H9 (cell line): ENCODE measurements around the gene GRID1. TPM values are rescaled to one million over a fixed set of nuclear protein-coding genes. Genes with fewer than 3 reads are reported as not detected.

Experiments used
- DNase-seq: peaks from one replicate; pipeline ENCODE4 v3.0.0-alpha.2; 2017
- H2AFZ ChIP-seq: one replicate; pipeline ENCODE4 v1.6.1; 2013; ENCODE audit warnings: mild to moderate bottlenecking, low read length, control low read depth, moderate library complexity
- H2AK5ac ChIP-seq: 2 replicates; pipeline ENCODE4 v1.6.1; 2013; ENCODE audit warnings: low read length, control low read depth, mixed read lengths; ENCODE audit not compliant: insufficient read length
- H2BK120ac ChIP-seq: one replicate; pipeline ENCODE4 v1.6.1; 2013; ENCODE audit warnings: low read depth, mild to moderate bottlenecking, low read length, control low read depth, inconsistent platforms; ENCODE audit not compliant: poor library complexity, severe bottlenecking
- H2BK12ac ChIP-seq: 2 replicates; pipeline ENCODE4 v1.6.1; 2013; ENCODE audit warnings: low read length, control low read depth, mixed read lengths, low read depth; ENCODE audit not compliant: insufficient read length
- H2BK15ac ChIP-seq: 2 replicates; pipeline ENCODE4 v1.6.1; 2013; ENCODE audit warnings: low read depth, low read length, control low read depth
- H2BK20ac ChIP-seq: one replicate; pipeline ENCODE4 v1.6.1; 2013; ENCODE audit warnings: low read depth, mild to moderate bottlenecking, low read length, control low read depth, inconsistent platforms; ENCODE audit not compliant: poor library complexity, severe bottlenecking
- H2BK5ac ChIP-seq: 2 replicates; pipeline ENCODE4 v1.6.1; 2013; ENCODE audit warnings: low read length, control low read depth, mixed read lengths; ENCODE audit not compliant: insufficient read length
- H3K14ac ChIP-seq: 2 replicates; pipeline ENCODE4 v1.6.1; 2013; ENCODE audit warnings: low read length, control low read depth; ENCODE audit not compliant: insufficient read depth
- H3K18ac ChIP-seq: 2 replicates; pipeline ENCODE4 v1.6.1; 2013; ENCODE audit warnings: low read depth, mild to moderate bottlenecking, mixed read lengths, low read length, control low read depth; ENCODE audit not compliant: insufficient read length
- H3K23ac ChIP-seq: 2 replicates; pipeline ENCODE4 v1.6.1; 2013; ENCODE audit warnings: low read length, control low read depth, mixed read lengths, low read depth; ENCODE audit not compliant: insufficient read length
- H3K23me2 ChIP-seq: 2 replicates; pipeline ENCODE4 v1.6.1; 2013; ENCODE audit warnings: low read depth, mild to moderate bottlenecking, mixed read lengths, low read length, control low read depth; ENCODE audit not compliant: insufficient read length, poor library complexity, severe bottlenecking
- H3K27ac ChIP-seq: 2 replicates; pipeline ENCODE4 v1.5.1; 2013; ENCODE audit warnings: low read length, control low read depth, mixed read lengths, low read depth; ENCODE audit not compliant: insufficient read length
- H3K27me3 ChIP-seq: 2 replicates; pipeline ENCODE4 v1.6.1; 2013; ENCODE audit warnings: low read length, control low read depth, inconsistent platforms; ENCODE audit not compliant: insufficient read depth
- H3K4ac ChIP-seq: 2 replicates; pipeline ENCODE4 v1.6.1; 2013; ENCODE audit warnings: low read depth, mild to moderate bottlenecking, control low read depth, inconsistent platforms, low read length, moderate library complexity
- H3K4me1 ChIP-seq: 2 replicates; pipeline ENCODE4 v1.6.1; 2013; ENCODE audit warnings: low read length, control low read depth, inconsistent platforms; ENCODE audit not compliant: insufficient read depth
- H3K4me2 ChIP-seq: 2 replicates; pipeline ENCODE4 v1.6.1; 2013; ENCODE audit warnings: low read length, control low read depth, mixed read lengths; ENCODE audit not compliant: insufficient read length, insufficient read depth
- H3K56ac ChIP-seq: 2 replicates; pipeline ENCODE4 v1.6.1; 2013; ENCODE audit warnings: low read depth, mild to moderate bottlenecking, mixed read lengths, low read length, control low read depth; ENCODE audit not compliant: insufficient read length
- H3K79me1 ChIP-seq: 2 replicates; pipeline ENCODE4 v1.6.1; 2013; ENCODE audit warnings: low read depth, mild to moderate bottlenecking, moderate library complexity, low read length, control low read depth, inconsistent platforms; ENCODE audit not compliant: insufficient read depth, poor library complexity, severe bottlenecking
- H3K79me2 ChIP-seq: 2 replicates; pipeline ENCODE4 v1.6.1; 2013; ENCODE audit warnings: low read length, control low read depth, inconsistent platforms; ENCODE audit not compliant: insufficient read depth
- H3K9ac ChIP-seq: 2 replicates; pipeline ENCODE4 v1.6.1; 2013; ENCODE audit warnings: low read length, control low read depth, mixed read lengths; ENCODE audit not compliant: insufficient read length; ENCODE audit errors: extremely low read depth
- H3K9me3 ChIP-seq: one replicate; pipeline ENCODE4 v1.6.1; 2013; ENCODE audit warnings: low read depth, low read length, inconsistent platforms; ENCODE audit not compliant: control insufficient read depth
- H3T11ph ChIP-seq: one replicate; pipeline ENCODE4 v1.6.1; 2013; ENCODE audit warnings: mild to moderate bottlenecking, low read length, control low read depth, inconsistent platforms
- H4K20me1 ChIP-seq: one replicate; pipeline ENCODE4 v1.6.1; 2013; ENCODE audit not compliant: control insufficient read depth, insufficient read length, insufficient read depth
- H4K5ac ChIP-seq: 2 replicates; pipeline ENCODE4 v1.6.1; 2013; ENCODE audit warnings: low read depth, mild to moderate bottlenecking, mixed read lengths, low read length, control low read depth; ENCODE audit not compliant: insufficient read length
- H4K8ac ChIP-seq: replicated peaks from 2 replicates; pipeline ENCODE4 v1.6.1; 2013; ENCODE audit warnings: low read length, control low read depth, mixed read lengths, low read depth; ENCODE audit not compliant: insufficient read length
- H4K91ac ChIP-seq: 2 replicates; pipeline ENCODE4 v1.6.1; 2013; ENCODE audit warnings: low read depth, mild to moderate bottlenecking, moderate library complexity, mixed read lengths, low read length, control low read depth; ENCODE audit not compliant: insufficient read length
- H3K27ac Mint-ChIP-seq, 3 experiments: 2 replicates in 2 of 3; 3 replicates in 1 of 3; pipeline ENCODE4 v1.8.0; 2020 to 2021; ENCODE audit warnings: mixed read lengths in 3 of 3, mild to moderate bottlenecking in 1 of 3, moderate library complexity in 1 of 3
- H3K27me3 Mint-ChIP-seq: 2 replicates; pipeline ENCODE4 v1.8.0; 2021; ENCODE audit warnings: low read depth, mild to moderate bottlenecking, moderate library complexity, mixed read lengths
- H3K36me3 Mint-ChIP-seq, 3 experiments: 2 replicates in 2 of 3; 3 replicates in 1 of 3; pipeline ENCODE4 v1.8.0; 2020 to 2021; ENCODE audit warnings: low read depth in 3 of 3, mixed read lengths in 3 of 3; ENCODE audit not compliant: insufficient read depth in 1 of 3
- H3K4me1 Mint-ChIP-seq, 2 experiments: 2 replicates each; pipeline ENCODE4 v1.8.0; 2020; ENCODE audit warnings: mixed read lengths in 2 of 2
- H3K4me3 Mint-ChIP-seq, 2 experiments: 2 replicates in 1 of 2; 3 replicates in 1 of 2; pipeline ENCODE4 v1.8.0; 2020 to 2021; ENCODE audit warnings: mild to moderate bottlenecking in 2 of 2, mixed read lengths in 2 of 2, moderate library complexity in 1 of 2
- H3K9me3 Mint-ChIP-seq, 2 experiments: 2 replicates in 1 of 2; 3 replicates in 1 of 2; pipeline ENCODE4 v1.8.0; 2020; ENCODE audit warnings: mild to moderate bottlenecking in 2 of 2, mixed read lengths in 2 of 2, moderate library complexity in 1 of 2
- WGBS: extraction: QIAGEN DNeasy Blood & Tissue Kit; methylation state at CpG from one replicate; pipeline ENCODE4 v1.1.7; 2013; ENCODE audit warnings: missing lambda C conversion rate, low lambda C conversion rate, mixed read lengths; ENCODE audit not compliant: insufficient read length; ENCODE audit errors: extremely low coverage; 5-methylcytosine and 5-hydroxymethylcytosine counted together
- total RNA-seq: library from RNA; stranded (reverse); gene quantifications from 2 replicates; pipeline ENCODE4 v1.2.1, GENCODE V29; 2021
- TF ChIP-seq, protein P1 (sequence below): fragments of 200-600 bp; sonication (generic); conservative IDR thresholded peaks from 3 replicates; pipeline ENCODE4 v1.8.0; 2021; ENCODE audit warnings: antibody characterized with exemption, mild to moderate bottlenecking

GRID1 gene
- total RNA-seq, 1 experiment from 2014 or later, result 0.35 TPM

DNA sequence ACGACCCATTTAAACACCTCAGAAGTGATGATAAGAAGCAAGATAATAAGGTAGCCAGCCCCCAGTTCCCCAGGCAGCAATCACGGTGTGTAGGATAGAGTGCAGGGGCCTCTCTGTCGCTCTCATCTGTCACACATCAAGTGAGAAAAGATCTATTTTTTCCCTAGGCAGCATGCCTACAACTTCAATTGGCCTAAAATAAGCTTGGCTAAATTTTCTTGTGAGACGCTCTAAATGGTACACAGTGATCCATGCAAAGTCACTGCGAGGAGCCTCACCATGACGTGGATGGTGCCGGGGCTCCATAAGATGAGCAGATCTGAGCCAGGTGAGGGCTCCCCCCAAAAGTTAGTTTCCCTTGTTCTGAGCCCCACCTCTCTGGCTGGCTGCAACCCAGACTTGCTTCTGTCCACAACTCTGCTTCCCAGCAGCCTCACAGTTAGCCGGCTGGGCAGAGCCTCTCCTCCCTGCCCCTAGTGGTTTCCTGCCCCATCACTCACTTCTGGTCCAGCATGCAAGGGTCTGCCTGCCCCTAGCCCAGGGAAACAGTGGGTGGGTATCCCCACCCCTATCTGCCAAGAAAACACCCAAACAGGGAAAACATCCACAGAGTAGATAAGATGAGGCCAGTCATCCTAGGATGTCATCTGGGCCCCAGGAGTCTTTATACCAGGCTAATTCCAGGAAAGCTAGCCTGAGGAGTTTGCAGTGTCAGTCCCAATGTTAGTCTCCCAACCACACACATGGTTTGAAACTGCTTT lies 342.1 kb downstream of the GRID1 start:
- Histone ChIP-seq H3K23me2 (no peaks in the 10 kb centered on the region), H2BK12ac (no peak overlapping the region), H3K9me3 (peaks cover 11% of the 10 kb centered on the region), H4K5ac (no peak overlapping the region), H2BK120ac (no peak overlapping the region), H4K91ac (no peak overlapping the region), H3K9ac (no peak overlapping the region), H4K8ac (no peak overlapping the region), H3K27ac (no peak overlapping the region), H3K56ac (no peak overlapping the region), H2BK5ac (no peak overlapping the region), H4K20me1 (no peaks in the 10 kb centered on the region), H3T11ph (no peak overlapping the region), H3K4me1 (no peaks in the 10 kb centered on the region), H2BK15ac (no peak overlapping the region), H3K79me1 (no peaks in the 10 kb centered on the region), H3K4ac (no peak overlapping the region), H3K23ac (no peak overlapping the region), H3K27me3 (no peaks in the 10 kb centered on the region; the same call in 1 of the 2 replicates), H3K4me2 (no peak overlapping the region), H3K18ac (no peak overlapping the region), H3K14ac (no peak overlapping the region), H2BK20ac (no peak overlapping the region), H2AFZ (no peak overlapping the region), H3K79me2 (no peaks in the 10 kb centered on the region), H2AK5ac (no peak overlapping the region)
- Mint-ChIP-seq H3K27ac (no peak overlapping the region), H3K4me1 (peaks cover 0 to 3% of the 10 kb centered on the region in 2 experiments; a peak in 1 of 4 replicates), H3K27me3 (no peaks in the 10 kb centered on the region), H3K4me3 (no peak overlapping the region), H3K36me3 (peaks cover 0 to 4% (median 0%) of the 10 kb centered on the region in 3 experiments; a peak in 3 of 7 replicates), H3K9me3 (peaks cover 11 to 16% of the 10 kb centered on the region in 2 experiments; a peak in 4 of 5 replicates)
- no peak for DNase-seq
- WGBS, result no CpG with 5 or more reads among the region's 8 CpGs
- TF ChIP-seq, protein P1, sequence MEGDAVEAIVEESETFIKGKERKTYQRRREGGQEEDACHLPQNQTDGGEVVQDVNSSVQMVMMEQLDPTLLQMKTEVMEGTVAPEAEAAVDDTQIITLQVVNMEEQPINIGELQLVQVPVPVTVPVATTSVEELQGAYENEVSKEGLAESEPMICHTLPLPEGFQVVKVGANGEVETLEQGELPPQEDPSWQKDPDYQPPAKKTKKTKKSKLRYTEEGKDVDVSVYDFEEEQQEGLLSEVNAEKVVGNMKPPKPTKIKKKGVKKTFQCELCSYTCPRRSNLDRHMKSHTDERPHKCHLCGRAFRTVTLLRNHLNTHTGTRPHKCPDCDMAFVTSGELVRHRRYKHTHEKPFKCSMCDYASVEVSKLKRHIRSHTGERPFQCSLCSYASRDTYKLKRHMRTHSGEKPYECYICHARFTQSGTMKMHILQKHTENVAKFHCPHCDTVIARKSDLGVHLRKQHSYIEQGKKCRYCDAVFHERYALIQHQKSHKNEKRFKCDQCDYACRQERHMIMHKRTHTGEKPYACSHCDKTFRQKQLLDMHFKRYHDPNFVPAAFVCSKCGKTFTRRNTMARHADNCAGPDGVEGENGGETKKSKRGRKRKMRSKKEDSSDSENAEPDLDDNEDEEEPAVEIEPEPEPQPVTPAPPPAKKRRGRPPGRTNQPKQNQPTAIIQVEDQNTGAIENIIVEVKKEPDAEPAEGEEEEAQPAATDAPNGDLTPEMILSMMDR, result no peak
